AG09309 (cell line): ENCODE measurements around the gene CHST7.

Source experiments
- DNase-seq: peaks from one replicate; pipeline ENCODE4 v3.0.0-alpha.2; 2010; ENCODE audit warnings: low read depth
- H3K4me3 ChIP-seq: 2 replicates; pipeline ENCODE4 v1.5.1; 2011; ENCODE audit warnings: mild to moderate bottlenecking, low read depth, low read length, moderate library complexity; ENCODE audit not compliant: control insufficient read depth
- TF ChIP-seq, protein P1 (sequence below): IDR thresholded peaks from 2 replicates; pipeline ENCODE4 v1.5.1; 2011; ENCODE audit warnings: mild to moderate bottlenecking, low read depth, low read length, inconsistent platforms; ENCODE audit not compliant: insufficient read depth, control insufficient read depth; ENCODE audit errors: missing control alignments

CHST7 gene

DNA sequence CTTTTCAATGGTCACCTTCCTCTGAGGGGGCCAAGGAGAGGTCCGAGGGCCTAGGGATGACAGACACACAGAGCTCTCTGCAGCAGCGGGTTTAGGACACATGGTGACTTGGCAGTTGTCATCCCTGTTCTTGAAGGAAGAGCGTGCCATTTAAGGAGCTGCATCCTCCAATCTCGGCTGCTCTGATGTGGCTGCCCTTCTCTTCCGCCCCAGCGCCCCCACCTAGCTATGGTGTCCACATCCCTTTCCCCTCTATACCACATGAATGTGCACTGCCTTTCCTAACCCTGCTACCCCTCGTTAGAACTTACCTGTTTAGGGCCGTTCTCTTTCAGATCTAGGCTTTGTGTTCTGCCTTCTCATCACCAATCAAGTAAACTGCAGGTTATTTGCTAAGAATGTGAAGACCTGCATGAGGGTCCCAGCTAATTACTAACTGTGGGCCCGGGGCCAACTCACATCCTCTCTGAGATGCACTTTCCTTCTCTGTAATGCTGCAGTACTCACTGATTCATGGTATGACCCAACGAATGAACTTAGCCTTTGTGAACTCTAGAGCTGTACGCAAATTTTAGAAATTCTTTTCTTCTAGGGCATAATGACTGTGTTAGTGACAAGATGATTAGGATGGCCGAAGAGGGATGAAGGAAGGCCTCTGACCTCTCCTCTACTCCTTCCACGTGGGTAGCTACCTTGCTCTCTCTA lies 38.2 kb downstream of the CHST7 start:
- TF ChIP-seq, protein P1, sequence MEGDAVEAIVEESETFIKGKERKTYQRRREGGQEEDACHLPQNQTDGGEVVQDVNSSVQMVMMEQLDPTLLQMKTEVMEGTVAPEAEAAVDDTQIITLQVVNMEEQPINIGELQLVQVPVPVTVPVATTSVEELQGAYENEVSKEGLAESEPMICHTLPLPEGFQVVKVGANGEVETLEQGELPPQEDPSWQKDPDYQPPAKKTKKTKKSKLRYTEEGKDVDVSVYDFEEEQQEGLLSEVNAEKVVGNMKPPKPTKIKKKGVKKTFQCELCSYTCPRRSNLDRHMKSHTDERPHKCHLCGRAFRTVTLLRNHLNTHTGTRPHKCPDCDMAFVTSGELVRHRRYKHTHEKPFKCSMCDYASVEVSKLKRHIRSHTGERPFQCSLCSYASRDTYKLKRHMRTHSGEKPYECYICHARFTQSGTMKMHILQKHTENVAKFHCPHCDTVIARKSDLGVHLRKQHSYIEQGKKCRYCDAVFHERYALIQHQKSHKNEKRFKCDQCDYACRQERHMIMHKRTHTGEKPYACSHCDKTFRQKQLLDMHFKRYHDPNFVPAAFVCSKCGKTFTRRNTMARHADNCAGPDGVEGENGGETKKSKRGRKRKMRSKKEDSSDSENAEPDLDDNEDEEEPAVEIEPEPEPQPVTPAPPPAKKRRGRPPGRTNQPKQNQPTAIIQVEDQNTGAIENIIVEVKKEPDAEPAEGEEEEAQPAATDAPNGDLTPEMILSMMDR: no peak
- no peak overlapping the region for H3K4me3 ChIP-seq
- DNase-seq: no peak

DNA sequence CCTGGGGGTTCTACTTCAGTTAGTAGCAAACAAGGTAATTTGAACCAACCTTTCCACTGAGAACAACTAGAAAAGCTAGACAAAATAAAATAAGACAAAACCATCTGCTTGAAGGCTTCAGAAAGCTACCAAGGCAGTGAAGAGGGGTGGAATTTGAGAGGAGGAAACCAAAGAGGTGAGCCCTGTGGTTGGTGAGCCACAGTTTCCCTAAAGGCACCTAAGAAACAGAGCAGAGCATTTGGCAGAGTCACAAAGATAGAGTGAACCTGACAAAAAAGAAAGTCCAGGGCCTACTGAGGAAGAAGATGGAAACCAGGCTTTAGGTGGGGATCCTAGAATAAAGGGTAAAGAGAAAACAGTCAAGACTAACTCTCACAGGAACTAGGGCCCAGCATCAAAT lies 44.3 kb downstream of the CHST7 start:
- DNase-seq: no peak
- H3K4me3 ChIP-seq: no peak overlapping the region
- TF ChIP-seq, protein P1: no peak

DNA sequence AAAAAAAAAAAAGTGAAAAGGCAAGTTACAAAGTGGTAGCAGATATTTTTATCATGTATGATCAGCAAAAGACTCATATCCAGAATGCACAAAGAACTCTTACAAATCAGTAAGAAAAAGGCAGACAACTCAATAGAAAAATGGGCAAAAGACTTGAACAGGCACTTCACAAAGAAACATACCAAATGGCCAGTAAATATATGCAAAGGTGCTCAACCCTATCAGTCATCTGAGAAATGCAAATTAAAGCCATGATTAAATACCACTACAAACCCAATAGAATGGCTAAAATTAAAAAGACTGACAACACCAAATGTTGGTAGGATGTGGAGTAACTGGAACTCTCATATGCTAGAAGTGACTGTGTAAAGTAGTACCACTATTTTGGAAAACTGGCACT lies 45.4 kb downstream of the CHST7 start:
- no peak overlapping the region for H3K4me3 ChIP-seq
- TF ChIP-seq, protein P1: no peak
- no peak for DNase-seq

DNA sequence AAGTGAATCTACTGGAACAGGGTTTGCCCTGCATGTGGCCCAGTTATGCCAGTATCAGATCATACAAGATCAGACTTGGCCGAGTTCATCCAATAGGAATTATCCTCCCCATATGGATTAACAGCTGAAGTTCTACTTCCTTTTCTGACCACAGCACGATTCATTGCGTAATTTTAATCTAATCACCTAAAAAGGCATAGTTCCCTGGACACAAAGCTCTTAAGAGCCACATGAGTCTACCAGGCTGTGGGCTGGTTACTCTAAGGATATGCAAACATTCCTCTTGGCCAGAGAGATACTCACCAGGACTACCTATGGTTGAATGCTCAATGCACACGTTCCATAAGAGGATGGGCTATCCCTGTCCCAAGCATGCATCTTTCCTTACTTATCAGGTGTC lies 46.9 kb downstream of the CHST7 start:
- TF ChIP-seq, protein P1: no peak
- H3K4me3 ChIP-seq: no peak overlapping the region
- DNase-seq: no peak

DNA sequence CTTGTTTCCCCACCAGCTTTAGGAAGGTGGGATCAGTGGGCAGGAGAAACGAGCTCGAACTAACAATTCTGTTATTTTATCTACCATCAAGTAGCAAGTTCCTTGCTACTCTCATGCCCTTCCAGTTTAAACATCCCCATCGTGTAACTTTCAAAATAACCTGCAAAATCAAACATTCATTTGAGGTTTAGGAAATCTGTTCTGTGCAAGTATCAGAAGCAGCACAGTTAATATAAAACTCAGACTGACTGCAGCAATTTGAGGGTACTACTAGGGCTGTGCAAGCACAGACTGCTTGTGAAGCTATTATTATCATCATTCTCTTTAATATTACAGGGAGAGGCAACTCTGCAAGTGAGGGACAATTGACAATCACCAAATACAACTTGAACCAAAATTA lies 48.0 kb downstream of the CHST7 start:
- no peak overlapping the region for H3K4me3 ChIP-seq
- DNase-seq: no peak
- TF ChIP-seq, protein P1: no peak

DNA sequence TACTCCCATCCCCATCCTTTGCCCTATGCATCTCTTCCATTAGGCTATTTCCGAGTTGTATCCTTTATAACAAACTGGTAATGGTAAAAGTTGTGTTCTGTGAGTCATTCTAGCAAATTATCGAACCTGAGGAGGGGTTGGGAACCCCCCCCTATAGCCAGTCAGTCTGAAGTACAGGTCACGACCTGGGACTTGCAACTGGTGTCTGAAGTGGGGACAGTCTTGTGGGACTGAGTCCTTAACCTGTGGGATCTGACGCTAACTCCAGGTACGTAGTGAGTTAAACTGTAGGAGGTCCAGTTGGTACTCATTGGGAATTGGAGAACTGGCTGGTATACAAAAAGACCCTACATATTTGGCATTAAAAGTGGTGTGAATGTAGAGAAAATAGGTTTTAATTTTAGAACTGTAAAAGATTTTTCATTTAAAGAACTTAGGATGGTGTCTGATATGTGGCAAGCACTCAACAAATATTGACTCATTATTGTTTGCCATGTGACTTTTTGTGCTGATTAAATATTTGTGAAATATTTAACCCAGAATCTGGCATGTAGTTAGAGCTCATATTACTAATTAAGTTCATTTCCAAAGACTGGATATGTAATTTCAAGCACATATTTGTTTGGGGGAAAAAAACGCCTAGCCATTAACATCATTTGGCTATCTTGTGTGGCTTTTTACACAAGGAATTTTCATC lies 50.7 kb downstream of the CHST7 start:
- no peak for DNase-seq
- TF ChIP-seq, protein P1: no peak
- no peak overlapping the region for H3K4me3 ChIP-seq
